Tibial artery (tissue), 4 donors: ENCODE data around the gene SDK2.

Experiments
- DNase-seq, 2 donors: peaks; one replicate each; pipeline ENCODE4 v3.0.0-alpha.2; 2019
- H3K27ac ChIP-seq, 2 donors: fragments of 200-600 bp; sonication (generic) in 1 of 2; 1 replicate in 1 of 2; 2 replicates in 1 of 2; pipeline ENCODE4 v1.5.1; 2018 to 2019; ENCODE audit warnings: mild to moderate bottlenecking in 1 of 2
- H3K27me3 ChIP-seq, 2 donors: fragments of 200-600 bp; sonication (generic) in 1 of 2; one replicate each; pipeline versions ENCODE4 v1.5.1 to v1.6.0; 2016 to 2019
- H3K36me3 ChIP-seq, 3 donors: fragments of 200-600 bp; sonication (generic) in 2 of 3; one replicate each; pipeline ENCODE4 v1.5.1; 2016 to 2019; ENCODE audit warnings: mild to moderate bottlenecking in 2 of 3
- H3K4me1 ChIP-seq, 4 donors: fragments of 200-600 bp; sonication (generic) in 2 of 4; 1 replicate in 3 of 4; 2 replicates in 1 of 4; pipeline ENCODE4 v1.5.1; 2016 to 2019
- H3K4me3 ChIP-seq, 2 donors: fragments of 200-600 bp; sonication (generic) in 1 of 2; 1 replicate in 1 of 2; 2 replicates in 1 of 2; pipeline ENCODE4 v1.5.1; 2018 to 2019; ENCODE audit warnings: mild to moderate bottlenecking in 2 of 2
- H3K9me3 ChIP-seq, 3 donors: fragments of 200-600 bp; sonication (generic) in 1 of 3; one replicate each; pipeline ENCODE4 v1.5.1; 2016 to 2019
- CTCF ChIP-seq, 2 experiments: fragments of 200-600 bp in 1 of 2; fragments of 450-650 bp in 1 of 2; IDR thresholded peaks; one replicate each; pipeline ENCODE4 v1.5.1; 2017 to 2019; ENCODE audit warnings: antibody characterized with exemption in 2 of 2, mild to moderate bottlenecking in 1 of 2, moderate library complexity in 1 of 2
- intact Hi-C: fragments of 100-400 bp; cut with DNase I; formaldehyde crosslinking; loops from one replicate; pipeline ENCODE4 v1.15.0; 2023; ENCODE audit warnings: low total_unique reads

The SDK2 gene

GRCh38 chr17:73286863-73287296 lies 357.4 kb downstream of the SDK2 start:
- DNase-seq, result peak in 1 of 2 donors; percentile 20
- no peak for TF ChIP-seq CTCF (IDR thresholded peaks at IDR 0.05)
- Histone ChIP-seq H3K27me3 (no peaks in the 10 kb centered on the region), H3K4me1 (peaks cover 2 to 93% (median 78%) of the 10 kb centered on the region in 4 donors), H3K27ac (peak overlapping the region; percentile 33 to 40), H3K36me3 (peaks cover 12 to 30% (median 16%) of the 10 kb centered on the region in 3 donors), H3K4me3 (no peak overlapping the region), H3K9me3 (no peaks in the 10 kb centered on the region)
- intact Hi-C loops, result no loop called here

- H3K27ac ChIP-seq, result peak overlapping the region; percentile 76 to 87
- H3K36me3 ChIP-seq, result peaks cover 12 to 34% (median 16%) of the 10 kb centered on the region in 3 donors
- H3K27me3 ChIP-seq, result no peaks in the 10 kb centered on the region
- intact Hi-C loops, result no loop called here
- no peak overlapping the region for H3K4me3 ChIP-seq
- DNase-seq, result no peak
- peaks cover 0 to 86% (median 73%) of the 10 kb centered on the region in 4 donors for H3K4me1 ChIP-seq
- no peaks in the 10 kb centered on the region for H3K9me3 ChIP-seq
- no peak for TF ChIP-seq CTCF (IDR thresholded peaks at IDR 0.05)
These were observed 358.1 kb downstream of the SDK2 start for GRCh38 chr17:73285916-73286862.

GRCh38 chr17:73285603-73285908 lies 358.7 kb downstream of the SDK2 start:
- Histone ChIP-seq H3K9me3 (no peaks in the 10 kb centered on the region), H3K36me3 (peaks cover 12 to 34% (median 16%) of the 10 kb centered on the region in 3 donors), H3K4me1 (peaks cover 0 to 79% (median 67%) of the 10 kb centered on the region in 4 donors), H3K27ac (peak overlapping the region; percentile 76 to 87), H3K4me3 (no peak overlapping the region), H3K27me3 (no peaks in the 10 kb centered on the region)
- intact Hi-C loops, result no loop called here
- TF ChIP-seq CTCF (IDR thresholded peaks at IDR 0.05), result no peak
- DNase-seq, result no peak

- DNase-seq, result no peak
- Histone ChIP-seq H3K27me3 (no peaks in the 10 kb centered on the region), H3K9me3 (no peaks in the 10 kb centered on the region), H3K4me3 (no peak overlapping the region), H3K36me3 (peaks cover 12 to 34% (median 16%) of the 10 kb centered on the region in 3 donors), H3K4me1 (peaks cover 0 to 74% (median 62%) of the 10 kb centered on the region in 4 donors), H3K27ac (peak overlapping the region; percentile 76 to 87)
- no peak for TF ChIP-seq CTCF (IDR thresholded peaks at IDR 0.05)
- intact Hi-C loops, result no loop called here
These were observed 359.2 kb downstream of the SDK2 start for GRCh38 chr17:73284906-73285602.
